ENCODE results near the gene MT4. TPM values are rescaled to one million over a fixed set of nuclear protein-coding genes. Genes with fewer than 3 reads are reported as not detected.
A peak's percentile ranks its signal among the peaks of the same experiment; 100 is the strongest.

The MT4 gene
- total and polyA plus RNA-seq, 2 experiments from 2014 or later, result not detected

DNA sequence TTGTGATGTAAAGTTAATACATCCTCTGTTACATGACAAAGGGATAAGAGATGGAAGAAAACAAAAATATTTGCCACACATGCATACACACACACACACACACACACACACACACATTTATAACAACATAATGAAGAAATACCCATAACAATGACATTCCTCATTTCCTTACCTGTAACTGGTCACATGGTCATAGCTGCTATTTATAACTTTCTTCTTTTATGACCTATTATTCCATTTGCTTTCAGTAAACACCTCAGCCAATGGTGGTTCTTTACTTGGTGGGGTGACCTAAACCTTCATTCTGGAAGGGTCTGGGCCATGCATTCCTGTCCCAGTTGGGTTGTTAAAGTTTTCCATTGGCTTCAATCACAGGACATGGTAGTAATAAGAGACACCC is 48.8 kb downstream of the MT4 start:
- Histone ChIP-seq H3K4me2 (ENCODE audit: unreplicated experiment) (no peak overlapping the region), H3K9ac (no peak overlapping the region), H3K27ac (no peak overlapping the region), H3K9me2 (ENCODE audit: insufficient read depth) (no peaks in the 10 kb centered on the region), H3K9me3 (ENCODE audit: low read depth) (no peaks in the 10 kb centered on the region), H2AFZ (no peak overlapping the region), H3K27me3 (replicated peaks; ENCODE audit: insufficient read depth) (no peaks in the 10 kb centered on the region), H3F3A (ENCODE audit: insufficient read depth) (peaks cover 62% of the 10 kb centered on the region), H4K20me1 (ENCODE audit: insufficient read depth) (no peaks in the 10 kb centered on the region), H3K4me1 (ENCODE audit: insufficient read depth) (peaks cover 62% of the 10 kb centered on the region), H3K4me3 (no peak overlapping the region), H3K79me2 (ENCODE audit: insufficient read depth) (peaks cover 10% of the 10 kb centered on the region; the same call in 1 of the 2 replicates), H3K36me3 (ENCODE audit: low read depth) (no peaks in the 10 kb centered on the region)
- no peak for DNase-seq
- in situ Hi-C loops (cut with MboI), result no loop called here
- TF ChIP-seq EZH2phosphoT487 (IDR thresholded peaks at IDR 0.05; ENCODE audit: insufficient read depth, low read depth) (no peak), EZH2 (IDR thresholded peaks at IDR 0.05; ENCODE audit: insufficient read depth, poor library complexity, severe bottlenecking) (no peak)

DNA sequence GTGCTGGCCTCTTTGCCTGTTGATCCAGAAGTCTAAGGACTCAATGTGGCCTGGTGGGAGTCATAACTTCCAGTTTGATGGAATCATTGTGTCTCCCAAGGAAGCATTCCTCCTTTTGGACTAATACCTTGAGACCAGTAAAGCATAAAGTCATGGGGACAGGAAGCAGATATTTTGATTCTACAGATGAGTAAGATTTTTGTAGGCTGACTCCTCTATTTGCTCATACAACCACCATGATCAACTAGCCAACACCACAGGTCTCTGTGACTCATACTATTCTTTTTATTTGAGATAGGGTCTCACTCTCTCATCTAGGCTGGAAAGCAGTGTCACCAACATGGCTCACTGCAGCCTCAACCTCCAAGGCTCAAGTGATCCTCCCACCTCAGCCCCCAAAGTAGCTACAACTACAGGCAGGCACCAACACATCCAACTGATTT is 49.7 kb downstream of the MT4 start:
- Histone ChIP-seq H3K36me3 (ENCODE audit: low read depth) (no peaks in the 10 kb centered on the region), H3K27me3 (replicated peaks; ENCODE audit: insufficient read depth) (no peaks in the 10 kb centered on the region), H3K4me2 (ENCODE audit: unreplicated experiment) (no peak overlapping the region), H3F3A (ENCODE audit: insufficient read depth) (peaks cover 54% of the 10 kb centered on the region), H2AFZ (no peak overlapping the region), H4K20me1 (ENCODE audit: insufficient read depth) (no peaks in the 10 kb centered on the region), H3K27ac (peak overlapping the region; percentile 74), H3K9ac (no peak overlapping the region), H3K4me3 (no peak overlapping the region), H3K9me3 (ENCODE audit: low read depth) (no peaks in the 10 kb centered on the region), H3K4me1 (ENCODE audit: insufficient read depth) (peaks cover 62% of the 10 kb centered on the region), H3K79me2 (ENCODE audit: insufficient read depth) (0 out of 2 replicates have a peak, but pooled peaks cover 3% of the 10 kb centered on the region), H3K9me2 (ENCODE audit: insufficient read depth) (no peaks in the 10 kb centered on the region)
- peak; percentile 74 for DNase-seq
- in situ Hi-C loops (cut with MboI), result no loop called here
- TF ChIP-seq EZH2 (IDR thresholded peaks at IDR 0.05; ENCODE audit: insufficient read depth, poor library complexity, severe bottlenecking) (no peak), EZH2phosphoT487 (IDR thresholded peaks at IDR 0.05; ENCODE audit: insufficient read depth, low read depth) (no peak)

- peaks cover 47% of the 10 kb centered on the region for H3F3A ChIP-seq (ENCODE audit: insufficient read depth)
- peak; percentile 72 for DNase-seq
- TF ChIP-seq EZH2 (IDR thresholded peaks at IDR 0.05; ENCODE audit: insufficient read depth, poor library complexity, severe bottlenecking), result no peak
- TF ChIP-seq EZH2phosphoT487 (IDR thresholded peaks at IDR 0.05; ENCODE audit: insufficient read depth, low read depth), result no peak
- H3K79me2 ChIP-seq (ENCODE audit: insufficient read depth), result 0 out of 2 replicates have a peak, but pooled peaks cover 3% of the 10 kb centered on the region
- H3K27ac ChIP-seq, result peak overlapping the region; percentile 74
- no peak overlapping the region for H3K4me3 ChIP-seq
- 65 to 69% methylated on average over 3 of the region's 3 CpGs for WGBS, 2 experiments (ENCODE audit: low coverage in 1 of 2, low lambda C conversion rate in 2 of 2, missing lambda C conversion rate in 2 of 2)
- H3K9ac ChIP-seq, result no peak overlapping the region
- H4K20me1 ChIP-seq (ENCODE audit: insufficient read depth), result no peaks in the 10 kb centered on the region
- no peaks in the 10 kb centered on the region for H3K27me3 ChIP-seq (replicated peaks; ENCODE audit: insufficient read depth)
- in situ Hi-C loops (cut with MboI), result no loop called here
- H2AFZ ChIP-seq, result no peak overlapping the region
- no peaks in the 10 kb centered on the region for H3K9me2 ChIP-seq (ENCODE audit: insufficient read depth)
- H3K4me2 ChIP-seq (ENCODE audit: unreplicated experiment), result no peak overlapping the region
- H3K9me3 ChIP-seq (ENCODE audit: low read depth), result no peaks in the 10 kb centered on the region
- peaks cover 58% of the 10 kb centered on the region for H3K4me1 ChIP-seq (ENCODE audit: insufficient read depth)
- no peaks in the 10 kb centered on the region for H3K36me3 ChIP-seq (ENCODE audit: low read depth)
Measured at GRCh38 chr16:56615353-56615752, 50.5 kb downstream of the MT4 start.

DNA sequence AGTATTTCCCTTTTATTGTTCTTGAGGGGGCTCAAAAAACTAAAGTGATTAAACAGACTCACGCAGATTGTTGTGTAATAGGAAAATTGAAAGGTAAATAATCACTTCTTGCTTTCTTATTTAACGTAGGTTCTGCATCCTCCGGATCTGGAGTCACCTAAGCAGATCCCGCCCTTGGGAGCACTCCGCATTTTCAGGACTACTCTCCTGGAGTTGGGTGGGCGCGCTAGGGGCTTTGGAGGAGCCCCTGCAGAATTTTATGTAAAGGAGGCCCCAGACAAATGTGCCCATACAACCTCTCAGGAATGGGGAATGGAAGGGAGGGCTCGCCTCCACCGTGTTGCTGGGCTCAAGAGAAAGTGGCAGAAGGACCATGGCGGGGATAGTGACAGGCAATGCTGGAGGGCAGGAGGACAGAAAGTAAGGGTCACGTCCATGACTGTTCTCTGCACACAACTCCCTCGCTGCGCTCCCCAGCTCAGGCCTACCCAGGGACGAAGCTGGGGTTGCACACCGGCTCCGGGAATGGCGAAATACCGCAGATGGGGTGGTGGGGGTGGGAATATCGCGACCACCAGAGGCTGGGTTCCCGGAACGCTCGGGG is 51.8 kb downstream of the MT4 start:
- Histone ChIP-seq H3K4me2 (ENCODE audit: unreplicated experiment) (peak overlapping the region; percentile 93), H3K4me1 (ENCODE audit: insufficient read depth) (peaks cover 45% of the 10 kb centered on the region), H3K9me3 (ENCODE audit: low read depth) (no peaks in the 10 kb centered on the region), H3K9ac (peak overlapping the region; percentile 65), H4K20me1 (ENCODE audit: insufficient read depth) (no peaks in the 10 kb centered on the region), H3K27me3 (replicated peaks; ENCODE audit: insufficient read depth) (no peaks in the 10 kb centered on the region), H3K79me2 (ENCODE audit: insufficient read depth) (no peaks in the 10 kb centered on the region), H3F3A (ENCODE audit: insufficient read depth) (peaks cover 34% of the 10 kb centered on the region), H3K9me2 (ENCODE audit: insufficient read depth) (no peaks in the 10 kb centered on the region), H3K27ac (no peak overlapping the region; the same call in 1 of the 2 replicates), H2AFZ (peak overlapping the region; percentile 97), H3K36me3 (ENCODE audit: low read depth) (no peaks in the 10 kb centered on the region), H3K4me3 (peak overlapping the region; percentile 68)
- WGBS, 2 experiments (ENCODE audit: low coverage in 1 of 2, low lambda C conversion rate in 2 of 2, missing lambda C conversion rate in 2 of 2), result 56 to 62% methylated on average over 22 to 23 of the region's 23 CpGs
- in situ Hi-C loops (cut with MboI), result no loop called here
- TF ChIP-seq EZH2phosphoT487 (IDR thresholded peaks at IDR 0.05; ENCODE audit: insufficient read depth, low read depth) (no peak), EZH2 (IDR thresholded peaks at IDR 0.05; ENCODE audit: insufficient read depth, poor library complexity, severe bottlenecking) (no peak)
- DNase-seq, result no peak
